DND-41 (cell line): ENCODE data around the gene PLCD1.

Source experiments
- ATAC-seq: fragments of 200-7000 bp; cut with Tn5 transposase; 3 replicates; pipeline ENCODE4 v1.9.1; 2021; ENCODE audit warnings: low read depth; ENCODE audit not compliant: insufficient read depth
- DNase-seq: peaks from one replicate; pipeline ENCODE4 v3.0.0-alpha.2; 2020
- H2AFZ ChIP-seq: 2 replicates; pipeline ENCODE4 v1.6.0; 2012; ENCODE audit warnings: low read depth, low read length
- H3K27ac ChIP-seq: 2 replicates; pipeline ENCODE4 v1.5.1; 2012; ENCODE audit warnings: low read length, inconsistent platforms
- H3K27me3 ChIP-seq: fragments of 200-600 bp; sonication (generic); 2 replicates; pipeline ENCODE4 v1.6.0; 2012; ENCODE audit warnings: low read length, mild to moderate bottlenecking, inconsistent platforms; ENCODE audit not compliant: insufficient read depth, poor library complexity
- H3K36me3 ChIP-seq: 2 replicates; pipeline ENCODE4 v1.5.1; 2012; ENCODE audit warnings: low read length, inconsistent platforms; ENCODE audit not compliant: insufficient read depth
- H3K4me1 ChIP-seq: 2 replicates; pipeline ENCODE4 v1.5.1; 2012; ENCODE audit warnings: mild to moderate bottlenecking, low read length; ENCODE audit not compliant: insufficient read depth
- H3K4me2 ChIP-seq: 2 replicates; pipeline ENCODE4 v1.6.0; 2012; ENCODE audit warnings: mild to moderate bottlenecking, moderate library complexity, low read length, inconsistent platforms; ENCODE audit not compliant: insufficient read depth
- H3K4me3 ChIP-seq, 2 experiments: fragments of 200-600 bp in 1 of 2; shearing (Covaris generic) in 1 of 2; 2 replicates each; pipeline ENCODE4 v1.5.1; 2012 to 2016; ENCODE audit warnings: inconsistent platforms in 2 of 2, low read length in 2 of 2, mild to moderate bottlenecking in 2 of 2, low read depth in 1 of 2, moderate library complexity in 1 of 2
- H3K79me2 ChIP-seq: 2 replicates; pipeline ENCODE4 v1.6.0; 2012; ENCODE audit warnings: low read length, inconsistent platforms; ENCODE audit not compliant: insufficient read depth
- H3K9ac ChIP-seq: 2 replicates; pipeline ENCODE4 v1.6.0; 2012; ENCODE audit warnings: low read depth, mild to moderate bottlenecking, inconsistent platforms, low read length, moderate library complexity
- H3K9me3 ChIP-seq: 2 replicates; pipeline ENCODE4 v1.5.1; 2012; ENCODE audit warnings: low read length, moderate library complexity, mild to moderate bottlenecking, inconsistent platforms; ENCODE audit not compliant: insufficient read depth, severe bottlenecking
- H4K20me1 ChIP-seq: 2 replicates; pipeline ENCODE4 v1.6.0; 2012; ENCODE audit warnings: low read length; ENCODE audit not compliant: insufficient read depth
- CTCF ChIP-seq: IDR thresholded peaks from 2 replicates; pipeline ENCODE4 v1.5.1; 2012; ENCODE audit warnings: borderline replicate concordance, low read length, moderate library complexity, mild to moderate bottlenecking; ENCODE audit not compliant: poor library complexity, severe bottlenecking; ENCODE audit errors: extremely low read depth
- EZH2 ChIP-seq: IDR thresholded peaks from 3 replicates; pipeline ENCODE4 v1.6.1; 2012; ENCODE audit warnings: borderline replicate concordance, low read depth, mild to moderate bottlenecking, moderate library complexity, low read length, inconsistent platforms; ENCODE audit not compliant: severe bottlenecking

PLCD1 gene

GRCh38 chr3:38047896-38048295 lies 18.5 kb upstream of the PLCD1 start:
- H3K9me3 ChIP-seq, result no peaks in the 10 kb centered on the region
- H3K4me3 ChIP-seq, result no peak overlapping the region
- no peak overlapping the region for H2AFZ ChIP-seq
- DNase-seq (no peak), ATAC-seq (no peak)
- no peaks in the 10 kb centered on the region for H3K27me3 ChIP-seq
- H4K20me1 ChIP-seq, result no peaks in the 10 kb centered on the region
- no peaks in the 10 kb centered on the region for H3K4me1 ChIP-seq
- H3K4me2 ChIP-seq, result no peak overlapping the region
- H3K36me3 ChIP-seq, result no peaks in the 10 kb centered on the region
- no peak overlapping the region for H3K9ac ChIP-seq
- H3K79me2 ChIP-seq, result no peaks in the 10 kb centered on the region
- TF ChIP-seq CTCF (no peak), EZH2 (no peak)
- H3K27ac ChIP-seq, result no peak overlapping the region

- Histone ChIP-seq H4K20me1 (no peaks in the 10 kb centered on the region), H3K9me3 (no peaks in the 10 kb centered on the region), H3K79me2 (no peaks in the 10 kb centered on the region), H3K27ac (no peak overlapping the region), H3K36me3 (no peaks in the 10 kb centered on the region), H3K27me3 (no peaks in the 10 kb centered on the region), H3K9ac (no peak overlapping the region), H3K4me2 (no peak overlapping the region), H3K4me3 (no peak overlapping the region), H3K4me1 (no peaks in the 10 kb centered on the region), H2AFZ (no peak overlapping the region)
- ATAC-seq, result no peak
- TF ChIP-seq CTCF, result no peak
- no peak for DNase-seq
These were observed 17.4 kb upstream of the PLCD1 start for GRCh38 chr3:38046821-38047220.

GRCh38 chr3:38046027-38046426 lies 16.6 kb upstream of the PLCD1 start:
- no peaks in the 10 kb centered on the region for H4K20me1 ChIP-seq
- no peak overlapping the region for H3K27ac ChIP-seq
- no peak overlapping the region for H2AFZ ChIP-seq
- no peak overlapping the region for H3K4me3 ChIP-seq
- ATAC-seq (no peak), DNase-seq (no peak)
- TF ChIP-seq EZH2 (no peak), CTCF (no peak)
- H3K9ac ChIP-seq, result no peak overlapping the region
- no peaks in the 10 kb centered on the region for H3K27me3 ChIP-seq
- H3K4me1 ChIP-seq, result no peaks in the 10 kb centered on the region
- H3K4me2 ChIP-seq, result no peak overlapping the region
- H3K79me2 ChIP-seq, result no peaks in the 10 kb centered on the region
- H3K36me3 ChIP-seq, result no peaks in the 10 kb centered on the region
- H3K9me3 ChIP-seq, result no peaks in the 10 kb centered on the region

GRCh38 chr3:38043486-38043885 lies 14.0 kb upstream of the PLCD1 start:
- no peak overlapping the region for H3K9ac ChIP-seq
- H3K36me3 ChIP-seq, result no peaks in the 10 kb centered on the region
- no peaks in the 10 kb centered on the region for H3K9me3 ChIP-seq
- H3K4me3 ChIP-seq, result no peak overlapping the region
- peaks cover 20% of the 10 kb centered on the region for H3K27me3 ChIP-seq
- no peak for TF ChIP-seq CTCF
- DNase-seq (no peak), ATAC-seq (no peak)
- H4K20me1 ChIP-seq, result no peaks in the 10 kb centered on the region
- no peak overlapping the region for H3K27ac ChIP-seq
- H3K79me2 ChIP-seq, result no peaks in the 10 kb centered on the region
- no peak overlapping the region for H3K4me2 ChIP-seq
- peaks cover 17% of the 10 kb centered on the region for H3K4me1 ChIP-seq
- H2AFZ ChIP-seq, result no peak overlapping the region
